ENCODE data around the gene RSPH3.
A peak's percentile ranks its signal among the peaks of the same experiment; 100 is the strongest.
"Not testable (repeated sequence)": the region's sequence is repeated elsewhere in the genome, so short reads cannot be mapped to it uniquely, and the experiment has no call there.

Gene RSPH3

DNA sequence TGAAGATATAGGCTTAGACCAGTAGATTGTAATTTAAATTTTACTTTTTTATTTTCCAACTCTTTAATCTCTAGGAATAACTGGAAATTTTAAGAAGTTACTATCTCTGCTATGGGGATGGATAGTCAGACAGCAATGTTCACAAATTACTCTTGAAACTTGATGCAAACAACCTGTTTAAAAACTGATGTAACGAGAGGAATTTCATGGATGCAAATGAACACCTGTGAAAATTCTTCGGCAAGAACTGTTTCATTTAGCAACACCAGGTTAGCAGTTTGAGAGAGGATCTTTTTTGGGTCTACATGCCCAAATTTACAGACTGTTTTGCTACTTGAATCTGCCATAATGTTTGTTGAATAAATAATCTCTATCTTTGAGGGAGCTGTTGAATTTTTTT lies 20.0 kb upstream of the RSPH3 start:
- peak; percentile 55 for DNase-seq

DNA sequence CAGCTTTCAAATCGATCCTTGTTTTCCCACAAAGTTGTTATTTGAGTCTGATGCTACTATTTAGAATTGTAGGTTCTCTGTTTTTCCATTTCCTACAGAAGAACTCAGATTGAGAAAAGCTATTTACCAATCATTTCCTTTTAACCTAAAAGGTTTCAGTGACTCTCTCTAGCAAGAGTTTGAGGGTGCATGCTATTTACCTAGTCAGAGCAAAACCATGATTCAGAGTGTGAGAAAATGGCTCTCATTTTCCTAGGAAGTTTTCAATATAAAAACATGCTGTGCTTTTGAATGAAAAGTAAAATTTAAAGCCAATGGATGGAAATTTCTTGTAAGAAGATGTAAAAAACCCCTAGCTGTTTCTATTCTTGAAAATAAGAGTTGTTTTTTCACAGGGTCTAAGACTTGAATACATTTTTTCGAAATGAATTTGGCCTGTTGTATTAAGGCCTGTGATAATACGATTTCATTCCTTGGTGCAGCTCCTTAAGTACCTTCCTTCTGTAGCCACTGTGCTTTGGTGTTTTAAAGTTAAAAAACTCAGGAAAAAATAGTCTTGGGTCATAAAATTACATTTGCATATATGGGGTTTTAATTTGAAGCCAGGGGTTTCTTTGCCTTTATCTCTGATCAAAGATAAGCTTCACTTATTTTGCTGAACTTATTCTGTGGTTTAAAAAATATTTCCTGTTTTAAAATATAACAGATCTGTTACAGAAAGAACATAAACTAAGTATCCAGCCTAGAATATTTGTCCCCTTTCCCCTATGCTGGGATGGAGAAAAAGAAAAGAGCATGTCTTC lies 18.0 kb upstream of the RSPH3 start:
- no peak for DNase-seq

DNA sequence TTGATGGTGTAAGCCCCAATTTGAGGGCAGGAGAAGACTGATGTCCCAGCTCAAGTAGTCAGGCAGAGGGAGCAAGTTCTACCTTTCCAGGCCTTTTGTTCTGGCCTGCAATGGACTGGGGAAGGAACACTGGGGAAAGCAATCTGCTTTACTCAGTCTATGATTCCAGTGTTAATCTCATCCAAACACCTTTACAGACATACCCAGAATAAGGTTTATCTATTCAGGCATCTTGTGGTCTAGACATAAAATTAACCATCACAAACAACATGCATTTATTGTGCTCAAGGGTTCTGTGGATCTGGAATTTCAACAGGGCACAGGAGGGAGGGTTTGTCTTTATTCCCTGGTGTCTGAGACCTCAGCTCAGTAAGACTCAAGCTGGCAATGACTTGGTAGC lies 14.4 kb upstream of the RSPH3 start:
- DNase-seq: no peak

DNA sequence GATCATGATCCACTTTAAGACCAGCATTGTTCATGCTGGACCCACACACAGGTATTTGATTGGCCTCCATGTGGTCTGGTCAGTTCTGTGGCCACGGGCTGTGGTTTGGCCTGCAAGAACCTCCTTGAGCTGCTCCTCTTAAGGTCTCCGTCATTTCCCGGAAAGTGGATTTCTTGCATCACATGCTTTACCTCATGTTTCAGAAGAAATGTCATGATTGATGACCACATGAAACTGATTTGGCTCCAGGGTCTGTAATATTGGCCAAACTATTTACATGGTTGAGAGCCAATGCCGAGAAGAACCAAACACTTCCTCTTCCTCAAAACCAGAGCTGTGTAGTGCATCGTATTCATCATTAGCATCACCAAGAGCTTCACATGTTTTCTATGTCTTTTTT lies 13.2 kb upstream of the RSPH3 start:
- no peak for DNase-seq

DNA sequence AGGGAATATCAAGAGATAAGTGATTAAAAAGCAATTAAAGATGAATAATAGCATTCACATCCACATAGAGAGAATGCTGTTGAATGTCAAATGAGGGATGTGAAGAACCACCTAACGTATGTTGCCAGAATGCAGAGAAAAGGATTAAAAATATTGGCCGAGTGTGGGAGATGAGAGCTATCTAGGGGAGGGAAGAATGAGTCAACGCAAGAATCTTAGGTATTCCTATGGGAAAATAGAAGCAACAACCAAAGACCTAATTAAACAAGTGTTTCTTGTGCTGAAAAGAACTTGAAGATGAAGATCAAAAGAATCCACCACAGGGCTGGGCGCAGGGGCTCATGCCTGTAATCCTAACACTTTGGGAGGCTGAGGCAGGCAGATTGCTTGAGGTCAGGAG lies 12.2 kb upstream of the RSPH3 start:
- DNase-seq: no peak

DNA sequence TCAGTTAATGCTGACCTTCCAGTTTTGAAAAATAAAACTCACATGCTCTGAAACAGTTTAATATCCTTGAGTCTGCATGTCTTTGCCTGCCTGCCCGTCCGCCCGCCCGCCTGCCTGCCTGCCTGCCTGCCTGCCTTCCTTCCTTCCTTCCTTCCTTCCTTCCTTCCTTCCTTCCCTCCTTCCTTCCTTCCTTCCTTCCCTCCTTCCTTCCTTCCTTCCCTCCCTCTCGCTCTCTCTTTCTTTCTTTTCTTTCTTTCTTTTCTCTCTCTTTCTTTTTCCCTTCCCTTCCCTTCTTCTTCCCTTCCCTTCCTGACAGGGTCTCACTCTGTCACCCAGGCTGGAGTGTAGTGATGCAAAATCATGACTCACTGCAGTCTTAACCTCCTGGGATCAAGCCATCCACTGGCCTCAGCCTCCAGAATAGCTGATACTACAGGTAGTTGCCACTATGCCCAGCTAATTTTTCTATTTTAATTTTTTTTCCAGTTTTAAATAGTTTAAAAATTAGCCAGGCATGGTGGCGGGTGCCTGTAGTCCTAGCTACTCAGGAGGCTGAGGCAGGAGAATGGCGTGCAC lies 10.1 kb upstream of the RSPH3 start:
- DNase-seq: not testable (repeated sequence)

DNA sequence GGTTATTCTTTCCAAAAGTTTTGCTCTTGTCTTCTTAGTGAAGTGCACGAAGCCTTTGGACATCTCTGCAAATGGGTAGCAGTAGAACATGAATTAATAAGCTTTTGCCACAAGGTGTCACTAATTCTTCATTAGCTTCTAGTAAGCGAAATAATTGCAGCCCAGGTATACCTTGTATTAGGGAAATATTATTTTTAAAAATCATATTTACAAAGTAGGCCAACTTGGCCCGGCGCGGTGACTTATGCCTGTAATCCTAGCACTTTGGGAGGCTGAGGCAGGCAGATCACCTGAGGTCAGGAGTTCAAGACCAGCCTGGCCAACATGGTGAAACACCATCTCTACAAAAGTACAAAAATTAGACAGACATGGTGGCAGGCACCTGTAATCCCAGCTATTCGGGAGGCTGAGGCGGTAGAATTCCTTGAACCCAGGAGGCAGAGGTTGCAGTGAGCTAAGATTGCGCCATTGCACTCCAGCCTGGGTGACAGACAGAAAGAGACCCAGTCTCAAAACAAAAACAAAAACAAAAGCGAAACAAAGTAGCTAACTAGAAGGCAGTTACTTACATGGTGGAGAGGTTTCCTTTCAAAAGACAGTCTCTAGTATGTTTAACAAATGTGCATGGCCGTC lies 8.8 kb upstream of the RSPH3 start:
- peak; percentile 42 for DNase-seq

DNA sequence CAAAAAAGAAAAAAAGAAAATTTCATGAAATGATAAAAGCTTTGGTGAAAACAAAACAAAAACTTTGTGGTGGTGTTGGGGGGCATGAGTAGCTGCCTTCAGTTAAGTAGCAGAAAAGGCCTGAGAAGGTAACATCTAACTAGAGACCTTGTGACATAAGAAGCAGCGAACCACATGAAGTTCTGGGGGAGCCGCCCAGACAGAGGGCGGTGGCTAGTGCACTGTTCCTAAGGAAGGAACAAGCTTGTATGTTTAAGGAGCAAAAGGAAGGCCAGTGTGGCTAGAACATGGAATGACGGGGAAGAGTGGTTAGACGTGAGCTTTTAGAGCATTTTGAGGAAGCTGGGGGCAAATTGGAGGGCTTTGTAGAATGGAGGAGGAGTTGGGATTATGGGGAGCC lies 7.5 kb upstream of the RSPH3 start:
- no peak for DNase-seq

DNA sequence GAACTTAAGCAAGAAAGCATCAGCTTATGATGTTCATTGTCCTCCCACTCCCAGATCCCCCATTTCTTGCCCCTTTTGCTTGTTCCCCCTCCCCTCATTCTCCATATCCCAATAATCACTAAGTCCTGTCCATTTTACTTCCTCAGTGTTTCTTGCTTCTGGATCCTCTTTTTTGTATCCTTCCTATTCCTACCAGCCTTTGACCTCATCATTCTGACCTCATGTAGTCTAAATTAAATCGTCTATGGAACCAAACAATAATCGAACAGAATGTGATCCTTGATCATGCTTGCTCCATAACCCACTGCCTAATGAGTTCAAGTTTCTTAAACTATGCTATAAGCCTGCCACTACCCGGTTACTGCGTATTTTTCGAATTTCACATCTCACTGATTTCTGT lies 5.4 kb upstream of the RSPH3 start:
- no peak for DNase-seq

DNA sequence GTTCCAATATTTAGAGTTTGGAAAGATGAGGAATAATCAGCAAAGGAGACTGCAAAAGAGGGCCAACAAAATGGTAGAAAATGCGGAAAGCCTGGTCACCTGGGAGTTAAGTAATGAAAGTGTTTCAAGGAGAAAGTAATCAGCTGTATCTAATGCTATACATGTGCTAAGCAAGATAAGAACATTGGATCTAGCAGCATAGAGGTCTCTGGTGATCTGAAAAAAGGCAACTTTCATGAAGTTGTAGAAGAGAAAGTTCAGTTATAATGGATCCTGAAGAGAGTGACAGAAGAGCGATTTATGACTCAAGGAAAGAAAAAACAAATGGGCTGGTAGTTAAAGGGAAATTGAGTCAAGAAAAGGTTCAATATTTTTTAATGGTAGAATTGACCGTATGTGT lies 4.6 kb upstream of the RSPH3 start:
- DNase-seq: no peak

DNA sequence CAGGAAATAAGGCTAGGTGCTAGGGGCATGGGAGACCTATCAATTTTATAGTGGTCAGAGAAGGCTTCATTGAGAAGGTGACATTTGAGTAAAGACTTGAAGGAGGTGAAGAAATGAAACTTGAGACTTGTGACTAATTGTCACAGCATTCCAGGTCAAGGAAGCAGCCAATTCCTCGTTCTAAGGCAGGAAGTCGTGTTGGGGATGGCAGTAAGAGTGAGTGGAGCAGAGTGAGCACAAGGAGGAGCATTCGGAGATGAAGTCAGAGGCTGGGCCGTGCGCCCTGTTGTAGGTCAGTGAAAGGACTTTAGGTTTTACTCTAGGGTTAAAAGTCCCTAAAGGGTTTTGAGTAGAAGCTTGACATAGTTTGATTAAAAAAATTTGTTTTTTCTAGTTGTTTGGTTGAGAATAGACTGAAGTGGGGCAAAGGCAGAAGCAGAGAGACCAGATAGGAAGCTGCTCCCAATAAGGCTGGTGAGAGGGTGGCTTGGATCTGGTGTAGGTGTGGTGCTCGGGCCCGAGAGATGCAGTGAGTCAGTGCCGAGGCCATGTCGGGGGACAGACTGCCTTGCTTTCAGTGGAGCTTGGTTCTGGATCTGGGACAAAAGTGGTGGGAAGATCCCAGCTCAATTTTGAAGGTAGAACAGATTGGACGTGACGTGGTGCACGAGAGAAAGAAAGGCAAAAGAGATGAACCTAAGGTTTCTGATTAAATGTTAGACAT lies 2.6 kb upstream of the RSPH3 start:
- no peak for DNase-seq

DNA sequence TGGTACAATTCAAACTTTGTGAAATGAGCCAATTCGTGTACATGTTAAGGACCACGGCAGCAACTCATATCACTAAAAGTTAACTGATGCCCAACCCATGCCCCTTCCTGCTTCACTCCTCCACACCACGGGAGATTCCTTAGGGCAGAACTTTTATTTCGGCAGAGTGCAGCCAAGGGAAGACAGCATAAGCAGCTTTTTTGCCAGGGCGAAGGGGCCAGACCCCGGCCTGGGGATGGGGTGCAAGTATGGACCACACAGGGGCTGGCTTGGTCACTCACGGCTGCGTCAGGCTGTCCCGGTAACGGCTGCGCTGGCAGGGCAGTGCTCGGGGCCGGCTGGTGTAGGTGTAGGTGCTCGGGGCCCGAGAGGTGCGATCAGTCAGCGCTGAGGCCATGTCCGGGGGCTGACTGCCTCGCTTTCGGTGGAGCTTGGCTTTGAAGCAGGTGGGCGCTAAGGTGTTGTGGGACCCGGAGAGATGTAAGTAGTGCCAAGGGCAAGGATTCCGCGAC lies 792 bp downstream of the RSPH3 start:
- DNase-seq: peak; percentile 31

DNA sequence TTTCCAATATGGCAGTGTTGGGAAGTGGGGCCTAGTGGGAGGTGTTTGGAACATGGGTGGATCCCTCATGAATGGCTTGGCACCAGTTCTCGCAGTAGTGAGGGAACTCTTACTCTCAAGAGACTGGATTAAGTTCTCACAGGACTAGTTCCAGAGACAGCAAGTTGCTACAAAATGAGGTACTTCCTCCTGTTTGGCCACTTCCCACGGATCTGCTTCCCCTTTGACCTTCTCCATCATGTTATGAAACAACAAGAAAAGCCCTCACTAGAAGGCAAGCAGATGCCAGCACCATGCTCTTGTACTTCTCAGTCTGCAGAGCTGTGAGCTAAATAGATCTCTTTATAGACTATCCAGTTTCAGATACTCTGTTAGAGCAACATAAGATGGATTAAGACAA lies 3.1 kb downstream of the RSPH3 start:
- no peak for DNase-seq

DNA sequence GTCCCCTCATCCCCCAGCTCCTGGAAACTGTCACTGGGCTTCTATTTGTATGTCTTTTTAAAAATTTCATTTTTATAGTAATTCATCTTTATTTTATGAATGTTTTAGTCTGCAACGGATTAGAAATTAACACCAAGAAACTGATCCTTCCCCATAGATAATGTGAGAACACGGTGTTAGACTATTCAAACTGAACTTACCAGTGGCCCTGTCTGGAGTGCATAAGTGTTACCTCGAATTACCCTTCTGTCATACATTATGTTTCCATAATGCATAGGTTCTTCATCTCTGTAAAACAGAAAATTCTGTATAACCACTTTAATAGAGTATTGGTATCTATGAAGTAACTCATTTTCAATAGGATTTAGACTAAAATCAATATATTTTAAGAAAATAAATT lies 6.4 kb downstream of the RSPH3 start:
- DNase-seq: no peak

DNA sequence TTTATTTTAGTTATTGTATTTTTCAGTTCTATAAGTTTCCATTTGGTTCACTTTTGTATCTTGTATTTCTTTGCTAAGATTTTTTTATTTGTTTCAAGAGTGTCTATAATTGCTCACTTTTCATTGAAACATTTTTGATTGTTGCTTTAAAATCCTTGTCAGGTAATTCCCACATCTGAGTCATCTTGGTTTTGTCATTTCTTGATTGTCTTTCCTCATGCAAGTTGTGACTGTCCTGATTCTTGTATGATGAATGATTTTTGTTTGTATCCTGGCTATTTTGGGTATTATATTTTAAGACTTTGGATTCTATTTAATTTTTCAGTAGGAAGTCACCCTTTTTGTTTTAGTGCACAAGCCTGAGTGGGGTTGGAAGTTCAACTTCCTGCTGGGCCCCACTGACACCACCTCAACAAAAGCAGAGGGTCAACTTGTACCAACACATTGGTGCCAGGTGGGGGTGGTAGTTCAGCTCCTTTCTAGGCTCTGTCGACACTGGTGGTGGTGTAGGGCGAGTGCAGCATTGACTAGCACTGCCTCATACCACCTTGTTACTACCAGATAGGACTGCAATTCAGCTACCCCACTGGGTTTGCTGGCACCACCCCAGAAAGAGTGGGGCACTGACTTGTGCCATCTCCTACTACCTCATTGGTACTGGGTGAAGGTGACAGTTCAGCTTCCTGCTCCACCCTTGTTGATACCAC lies 8.8 kb downstream of the RSPH3 start:
- no peak for DNase-seq

DNA sequence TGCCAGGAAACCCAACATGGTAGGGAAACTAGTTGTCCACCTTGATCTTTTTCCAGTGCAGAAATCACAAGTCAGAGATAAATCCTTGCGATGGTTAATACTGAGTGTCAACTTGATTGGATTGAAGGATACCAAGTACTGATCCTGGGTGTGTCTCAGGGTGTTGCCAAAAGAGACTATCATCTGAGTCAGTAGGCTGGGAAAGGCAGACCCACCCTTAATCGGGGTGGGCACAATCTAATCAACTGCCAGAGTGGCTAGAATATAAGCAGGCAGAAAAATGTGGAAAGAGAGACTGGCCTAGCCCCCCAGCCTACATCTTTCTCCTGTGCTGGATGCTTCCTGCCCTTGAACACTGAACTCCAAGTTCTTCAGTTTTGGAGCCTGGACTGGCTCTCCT lies 10.3 kb downstream of the RSPH3 start:
- not testable (repeated sequence) for DNase-seq

DNA sequence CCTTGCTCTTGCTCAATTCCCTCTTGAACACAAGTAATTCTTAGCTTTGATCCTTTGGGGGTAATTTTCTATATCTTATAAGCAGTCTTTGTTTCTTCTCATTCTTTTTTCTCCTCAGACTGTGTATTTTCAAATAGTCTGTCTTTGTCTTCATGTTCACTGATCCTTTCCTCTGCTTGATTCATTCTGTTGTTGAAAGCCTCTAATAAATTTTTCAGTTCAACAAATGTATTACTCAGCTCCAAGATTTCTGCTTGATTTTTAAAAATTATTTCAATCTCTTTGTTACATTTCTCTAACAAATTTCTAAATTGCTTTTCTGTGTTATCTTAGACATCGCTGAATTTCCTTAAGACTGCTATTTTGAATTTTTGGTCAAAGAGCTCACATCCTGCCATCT lies 11.5 kb downstream of the RSPH3 start:
- no peak for DNase-seq

DNA sequence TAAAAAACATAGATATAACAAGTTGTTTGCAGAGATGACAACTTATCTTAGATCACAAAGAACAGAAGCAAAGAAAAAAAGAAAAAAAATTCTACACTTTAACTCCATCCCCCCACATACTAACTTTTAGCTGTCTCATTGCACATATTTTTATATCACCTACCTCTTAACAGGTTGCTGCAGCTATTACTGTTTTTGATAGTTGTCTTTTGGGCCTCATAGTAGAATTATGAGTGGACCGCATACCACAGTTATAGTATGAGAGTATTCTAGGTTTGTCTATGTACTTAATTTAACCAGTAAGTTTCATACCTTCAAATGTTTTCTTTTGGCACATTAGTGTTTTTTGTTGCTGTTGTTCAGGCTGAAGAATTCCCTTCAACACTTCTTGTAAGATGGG lies 12.3 kb downstream of the RSPH3 start:
- DNase-seq: no peak

DNA sequence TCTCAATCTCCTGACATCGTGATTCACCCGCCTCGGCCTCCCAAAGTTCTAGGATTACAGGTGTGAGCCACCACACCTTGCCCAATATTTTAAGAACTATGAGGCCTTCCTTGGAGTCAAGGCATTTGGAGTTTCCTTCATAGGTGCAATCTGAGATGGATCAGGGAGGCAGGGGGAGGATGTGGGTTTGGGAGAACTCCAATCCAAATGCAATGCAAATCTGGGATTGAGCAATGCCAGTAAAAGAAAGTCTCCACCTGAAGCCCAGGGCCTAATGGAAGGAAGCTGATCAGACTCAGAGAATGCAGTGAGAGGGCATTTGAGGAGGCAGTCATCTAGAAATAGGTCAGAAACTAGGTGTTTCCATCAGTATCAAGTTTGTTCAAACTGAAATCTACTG lies 21.2 kb downstream of the RSPH3 start:
- DNase-seq: no peak

DNA sequence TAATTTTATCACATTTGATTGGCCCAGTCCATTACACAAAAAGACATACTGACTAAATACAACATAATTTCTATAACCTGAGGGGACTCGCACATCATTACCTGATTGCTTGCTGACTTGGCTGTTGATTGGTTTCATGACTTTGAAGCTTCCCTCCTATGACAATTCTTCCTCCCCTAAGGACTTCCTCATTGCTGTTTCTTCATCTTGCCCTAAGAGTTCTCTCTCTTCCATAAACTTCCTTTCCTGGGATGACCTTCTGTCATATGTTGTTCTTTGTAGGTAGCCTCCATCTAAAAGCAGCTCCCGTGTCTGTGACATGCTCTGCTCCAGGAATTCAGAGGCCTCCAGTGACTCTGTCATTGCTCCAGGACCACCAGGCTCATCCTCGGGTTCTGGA lies 22.6 kb downstream of the RSPH3 start:
- no peak for DNase-seq

DNA sequence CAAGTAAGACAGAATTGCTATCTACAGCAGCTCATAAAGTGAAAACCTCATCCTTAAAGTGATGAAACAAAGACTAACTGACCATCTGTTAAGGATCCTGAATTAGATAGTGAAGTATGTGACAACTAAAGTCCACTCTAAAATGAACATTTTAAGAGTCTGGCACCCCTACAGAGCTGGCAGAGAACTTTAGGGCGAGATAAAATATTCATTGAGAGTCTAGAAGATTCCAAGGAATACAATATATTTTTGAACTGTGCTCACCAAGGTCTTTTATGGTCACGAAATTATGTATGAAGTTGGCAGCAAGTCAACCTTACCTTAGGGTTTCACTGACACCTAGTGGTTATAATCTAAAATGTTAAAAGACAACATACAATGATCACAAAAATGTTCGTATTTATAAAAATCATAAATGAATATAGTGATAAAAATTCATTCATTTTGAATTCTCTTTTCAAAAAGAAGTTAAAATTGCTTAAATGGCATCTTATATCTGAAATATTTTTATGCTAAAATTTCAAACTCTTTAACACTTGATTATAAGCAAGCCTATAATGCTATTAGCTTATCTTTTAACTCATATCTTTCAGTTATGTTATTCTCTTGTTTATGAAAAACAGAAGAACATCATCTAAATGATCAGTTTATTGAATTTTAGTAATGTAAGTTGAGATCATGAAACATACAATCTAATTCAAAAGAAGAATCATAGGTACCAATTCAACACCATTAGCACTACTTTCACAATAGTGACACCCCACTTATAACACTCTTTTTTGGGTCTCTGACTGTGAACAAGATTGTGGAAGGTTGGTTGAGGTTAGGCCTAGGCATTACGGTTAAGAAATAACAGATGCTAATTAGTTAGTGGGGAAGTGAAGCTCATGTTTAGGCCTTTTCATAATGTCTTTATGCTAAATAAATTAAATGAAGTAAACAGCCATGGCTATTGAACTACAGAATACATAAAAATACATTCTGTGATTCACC lies 27.5 kb downstream of the RSPH3 start:
- peak; percentile 17 for DNase-seq
